HFF-Myc (cell line): ENCODE data around the gene KIF1B.
"Not testable (repeated sequence)": the region's sequence is repeated elsewhere in the genome, so short reads cannot be mapped to it uniquely, and the experiment has no call there.

Source experiments
- DNase-seq: peaks from one replicate; pipeline ENCODE4 v3.0.0-alpha.2; 2011; ENCODE audit warnings: low read depth; ENCODE audit errors: extremely low read depth
- H3K4me3 ChIP-seq: replicated peaks from 2 replicates; pipeline ENCODE4 v1.5.1; 2011; ENCODE audit warnings: low read depth, mild to moderate bottlenecking, control low read depth, low read length
- TF ChIP-seq, protein P1 (sequence below): IDR thresholded peaks from 2 replicates; pipeline ENCODE4 v1.5.1; 2012; ENCODE audit warnings: mild to moderate bottlenecking, low read depth, low read length, control low read depth; ENCODE audit errors: missing control alignments

Gene KIF1B

DNA sequence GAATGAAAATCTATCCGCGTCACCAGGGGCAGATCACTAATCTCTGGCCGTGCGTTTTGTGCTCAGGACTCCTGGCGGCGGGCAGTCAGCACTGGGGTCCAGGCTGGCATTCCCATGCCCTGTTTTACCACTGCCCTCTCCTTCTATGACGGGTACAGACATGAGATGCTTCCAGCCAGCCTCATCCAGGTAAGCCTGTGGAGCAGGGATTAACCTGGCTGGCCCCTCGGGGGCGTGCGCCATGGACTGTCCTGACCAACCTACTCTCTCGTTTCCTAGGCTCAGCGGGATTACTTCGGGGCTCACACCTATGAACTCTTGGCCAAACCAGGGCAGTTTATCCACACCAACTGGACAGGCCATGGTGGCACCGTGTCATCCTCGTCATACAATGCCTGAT lies 209.0 kb downstream of the KIF1B start:
- no peak for DNase-seq
- H3K4me3 ChIP-seq = no peak overlapping the region
- TF ChIP-seq, protein P1, sequence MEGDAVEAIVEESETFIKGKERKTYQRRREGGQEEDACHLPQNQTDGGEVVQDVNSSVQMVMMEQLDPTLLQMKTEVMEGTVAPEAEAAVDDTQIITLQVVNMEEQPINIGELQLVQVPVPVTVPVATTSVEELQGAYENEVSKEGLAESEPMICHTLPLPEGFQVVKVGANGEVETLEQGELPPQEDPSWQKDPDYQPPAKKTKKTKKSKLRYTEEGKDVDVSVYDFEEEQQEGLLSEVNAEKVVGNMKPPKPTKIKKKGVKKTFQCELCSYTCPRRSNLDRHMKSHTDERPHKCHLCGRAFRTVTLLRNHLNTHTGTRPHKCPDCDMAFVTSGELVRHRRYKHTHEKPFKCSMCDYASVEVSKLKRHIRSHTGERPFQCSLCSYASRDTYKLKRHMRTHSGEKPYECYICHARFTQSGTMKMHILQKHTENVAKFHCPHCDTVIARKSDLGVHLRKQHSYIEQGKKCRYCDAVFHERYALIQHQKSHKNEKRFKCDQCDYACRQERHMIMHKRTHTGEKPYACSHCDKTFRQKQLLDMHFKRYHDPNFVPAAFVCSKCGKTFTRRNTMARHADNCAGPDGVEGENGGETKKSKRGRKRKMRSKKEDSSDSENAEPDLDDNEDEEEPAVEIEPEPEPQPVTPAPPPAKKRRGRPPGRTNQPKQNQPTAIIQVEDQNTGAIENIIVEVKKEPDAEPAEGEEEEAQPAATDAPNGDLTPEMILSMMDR = no peak

DNA sequence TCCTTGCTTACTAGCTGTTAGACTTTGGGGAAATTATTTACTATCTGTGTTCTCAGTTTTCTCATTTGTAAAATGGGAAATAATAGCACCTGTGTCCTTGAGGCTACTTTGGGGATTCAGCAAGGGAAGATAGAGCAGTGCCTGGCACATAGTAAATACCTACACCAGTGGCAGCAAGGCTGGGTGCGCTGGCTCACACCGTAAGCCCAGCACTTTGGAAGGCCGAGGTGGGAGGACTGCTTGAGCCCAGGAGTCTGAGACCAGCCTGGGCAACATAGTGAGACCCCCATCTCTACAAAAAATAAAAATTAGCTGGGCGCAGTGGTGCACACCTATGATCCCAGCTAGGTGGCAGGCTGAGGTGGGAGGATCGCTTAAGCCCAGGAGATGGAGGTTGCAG lies 211.3 kb downstream of the KIF1B start:
- H3K4me3 ChIP-seq = no peak overlapping the region
- TF ChIP-seq, protein P1 = no peak
- DNase-seq = no peak

DNA sequence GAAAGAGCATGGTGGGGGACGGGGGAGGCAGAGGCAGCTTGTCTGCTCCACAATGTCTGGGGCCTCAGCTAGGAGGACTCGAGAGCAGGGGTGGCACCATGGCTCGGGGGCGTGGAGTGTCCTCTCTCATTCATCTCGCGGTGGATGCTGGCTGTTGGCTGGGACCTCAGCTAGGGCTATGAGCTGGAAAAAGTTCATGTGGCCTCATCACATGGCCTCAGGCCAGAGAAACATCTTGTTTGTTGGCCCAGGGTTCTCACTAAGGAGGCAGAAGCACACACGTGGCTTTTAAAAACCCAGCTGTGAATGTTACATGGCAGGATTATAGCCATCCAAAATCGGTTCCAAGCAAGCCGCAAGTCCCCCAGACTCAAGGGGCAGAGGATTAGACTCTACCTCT lies 213.7 kb downstream of the KIF1B start:
- TF ChIP-seq, protein P1 = no peak
- no peak overlapping the region for H3K4me3 ChIP-seq
- DNase-seq = no peak

- no peak for DNase-seq
- TF ChIP-seq, protein P1 = no peak
- no peak overlapping the region for H3K4me3 ChIP-seq
Measured at GRCh38 chr1:10424651-10425050, 214.3 kb downstream of the KIF1B start.

- not testable (repeated sequence) for H3K4me3 ChIP-seq, DNase-seq
Measured at GRCh38 chr1:10425826-10426534, 215.6 kb downstream of the KIF1B start.

GRCh38 chr1:10426535-10426848 lies 216.1 kb downstream of the KIF1B start:
- DNase-seq, H3K4me3 ChIP-seq: not testable (repeated sequence)

DNA sequence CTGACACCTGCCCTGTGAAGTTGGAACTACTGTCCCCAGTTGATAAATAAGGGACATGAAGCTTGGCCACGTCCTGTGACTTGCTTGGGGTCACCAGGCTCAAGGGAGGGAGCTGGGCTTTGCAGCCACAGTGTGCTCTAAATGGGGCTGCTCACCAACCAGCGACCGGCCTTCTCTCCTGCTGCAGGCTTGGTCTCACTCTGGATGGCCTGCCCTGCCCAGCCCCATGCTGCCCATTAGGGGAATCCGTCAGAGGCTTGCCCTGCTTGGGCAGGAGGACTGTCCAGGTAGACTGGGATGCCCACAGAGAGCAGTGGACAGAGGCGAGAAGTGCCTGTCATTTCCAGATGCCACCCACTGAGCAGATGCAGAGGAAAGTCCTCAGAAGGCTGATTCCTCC lies 218.6 kb downstream of the KIF1B start:
- H3K4me3 ChIP-seq = no peak overlapping the region
- no peak for DNase-seq
- TF ChIP-seq, protein P1 = no peak

- no peak for DNase-seq
- peak overlapping the region; percentile 64 for H3K4me3 ChIP-seq
Measured at GRCh38 chr1:10429868-10430215, 219.5 kb downstream of the KIF1B start.

More at GRCh38 chr1:10429868-10430215, 219.5 kb downstream of the KIF1B start:
- TF ChIP-seq, protein P1 = no peak
